Activated naive CD4-positive, alpha-beta T cell treated with anti-CD3 and anti-CD28 coated beads, Interleukin-2, amount 10 ng/mL, durations not matched to agents 5 hours and 36 hours (primary cell): ENCODE data around the gene CAPN12. TPM values are rescaled to one million over a fixed set of nuclear protein-coding genes. Genes with fewer than 3 reads are reported as not detected.

Source experiments
- total RNA-seq, 2 experiments: library from RNA; stranded (reverse); gene quantifications; one replicate each; pipeline ENCODE4 v1.2.3, GENCODE V29; 2021

CAPN12 gene, protein sequence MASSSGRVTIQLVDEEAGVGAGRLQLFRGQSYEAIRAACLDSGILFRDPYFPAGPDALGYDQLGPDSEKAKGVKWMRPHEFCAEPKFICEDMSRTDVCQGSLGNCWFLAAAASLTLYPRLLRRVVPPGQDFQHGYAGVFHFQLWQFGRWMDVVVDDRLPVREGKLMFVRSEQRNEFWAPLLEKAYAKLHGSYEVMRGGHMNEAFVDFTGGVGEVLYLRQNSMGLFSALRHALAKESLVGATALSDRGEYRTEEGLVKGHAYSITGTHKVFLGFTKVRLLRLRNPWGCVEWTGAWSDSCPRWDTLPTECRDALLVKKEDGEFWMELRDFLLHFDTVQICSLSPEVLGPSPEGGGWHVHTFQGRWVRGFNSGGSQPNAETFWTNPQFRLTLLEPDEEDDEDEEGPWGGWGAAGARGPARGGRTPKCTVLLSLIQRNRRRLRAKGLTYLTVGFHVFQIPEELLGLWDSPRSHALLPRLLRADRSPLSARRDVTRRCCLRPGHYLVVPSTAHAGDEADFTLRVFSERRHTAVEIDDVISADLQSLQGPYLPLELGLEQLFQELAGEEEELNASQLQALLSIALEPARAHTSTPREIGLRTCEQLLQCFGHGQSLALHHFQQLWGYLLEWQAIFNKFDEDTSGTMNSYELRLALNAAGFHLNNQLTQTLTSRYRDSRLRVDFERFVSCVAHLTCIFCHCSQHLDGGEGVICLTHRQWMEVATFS
- total RNA-seq = 10 to 100 TPM; 10.2 to 10.3 TPM

DNA sequence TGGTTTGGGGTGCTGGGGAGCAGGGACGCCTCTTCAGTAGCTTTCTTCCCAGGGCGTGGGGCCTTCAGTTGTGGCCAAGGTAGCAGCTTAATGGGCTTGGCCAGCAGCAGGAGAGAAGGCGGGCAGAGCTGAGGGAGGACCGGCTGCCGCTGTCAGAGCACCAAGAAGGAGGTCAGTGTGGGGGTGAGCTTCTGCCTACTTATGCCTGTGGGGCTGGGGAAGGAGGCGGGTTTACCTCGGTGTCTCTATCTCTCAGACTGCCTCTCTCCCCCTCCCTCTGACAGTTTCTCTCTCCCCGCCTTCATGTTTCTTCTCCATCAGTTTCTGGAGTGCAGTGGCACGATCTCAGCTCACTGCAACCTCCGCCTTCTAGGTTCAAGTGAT is at the start of gene CAPN12:
Gene CAPN12 (minus strand): TSS at position 177 of the 384 bp plus-strand sequence. CDS start 309 bp downstream, outside the sequence.

DNA sequence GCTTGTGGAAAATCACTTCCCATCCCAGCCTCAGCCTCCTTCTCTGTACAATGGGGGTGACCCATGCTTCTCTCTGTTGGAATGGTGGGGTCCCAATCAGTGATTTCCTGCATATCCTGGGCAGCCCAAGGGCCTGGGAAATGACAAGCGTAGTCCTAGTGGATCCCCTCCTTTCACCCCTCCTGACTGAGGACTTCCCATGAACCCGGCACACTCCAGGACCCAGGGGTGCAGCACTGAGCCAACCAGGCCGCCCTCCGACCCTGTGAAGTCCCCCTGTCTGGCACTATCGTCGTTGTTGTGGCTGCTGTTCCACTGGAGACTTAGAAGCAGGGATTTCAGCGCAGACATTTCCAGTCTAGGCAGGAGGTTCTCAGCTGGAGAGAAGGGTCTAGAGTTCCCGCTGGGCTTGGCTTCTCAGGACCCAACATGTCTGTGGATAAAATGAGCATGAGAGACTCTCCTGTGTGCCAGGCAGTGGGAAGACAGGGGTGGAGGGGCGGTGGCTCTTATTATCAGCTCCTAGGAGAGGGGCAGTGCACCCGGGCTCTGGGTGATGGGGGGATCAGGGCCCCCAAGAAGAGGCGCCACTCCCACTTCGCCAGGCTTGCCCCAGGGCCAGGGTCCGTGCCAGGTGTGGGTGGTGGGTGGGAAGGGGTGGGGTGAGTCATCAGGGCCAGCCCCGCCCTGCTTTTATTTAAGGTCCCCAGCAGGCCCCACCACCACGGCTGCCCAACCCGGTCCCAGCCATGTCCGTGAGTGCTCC is 44.4 kb upstream of the CAPN12 start, which contains the start of gene LGALS7B:
Gene LGALS7B (plus strand): TSS at position 723 of the 766 bp plus-strand sequence. CDS start 27 bp downstream, at position 750.

DNA sequence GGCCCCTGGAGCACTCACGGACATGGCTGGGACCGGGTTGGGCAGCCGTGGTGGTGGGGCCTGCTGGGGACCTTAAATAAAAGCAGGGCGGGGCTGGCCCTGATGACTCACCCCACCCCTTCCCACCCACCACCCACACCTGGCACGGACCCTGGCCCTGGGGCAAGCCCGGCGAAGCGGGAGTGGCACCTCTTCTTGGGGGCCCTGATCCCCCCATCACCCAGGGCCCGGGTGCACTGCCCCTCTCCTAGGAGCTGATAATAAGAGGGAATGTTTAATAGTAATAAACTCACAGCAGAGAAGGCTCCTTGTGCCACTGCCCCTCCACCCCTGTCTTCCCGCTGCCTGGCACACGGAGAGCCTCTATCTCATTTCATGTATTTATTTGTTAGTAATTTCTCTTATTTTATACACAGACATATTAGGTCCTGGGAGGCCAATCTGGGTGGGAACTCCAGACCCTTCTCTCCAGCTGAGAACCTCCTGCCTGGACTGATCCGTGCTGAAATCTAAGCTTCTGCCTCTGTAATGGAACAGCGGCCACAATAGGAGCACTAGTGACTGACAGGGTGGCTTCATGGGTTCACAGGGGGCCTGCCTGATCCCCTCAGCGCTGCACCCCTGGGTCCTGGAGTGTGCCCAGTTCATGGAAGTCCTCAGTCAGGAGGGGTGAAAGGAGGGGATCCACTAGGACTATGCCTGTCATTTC is 29.3 kb upstream of the CAPN12 start, which contains the start of gene LGALS7:
Gene LGALS7 (minus strand): TSS at position 49 of the 709 bp plus-strand sequence. CDS start 25 bp downstream, at position 24.

Other genes starting within 250 kb of the CAPN12 start
- gene MAP4K1, start 126.5 kb downstream of the CAPN12 start, total RNA-seq = 100 to 1,000 TPM; 273 to 278 TPM
- 100 to 1,000 TPM; 379 to 392 TPM for gene EIF3K, start 125.3 kb downstream of the CAPN12 start, total RNA-seq
- 100 to 1,000 TPM; 316 to 318 TPM for gene ACTN4, start 96.8 kb downstream of the CAPN12 start, total RNA-seq
- not detected for gene LGALS7, start 29.0 kb upstream of the CAPN12 start, total RNA-seq
- gene LGALS7B, start 44.7 kb upstream of the CAPN12 start, total RNA-seq = not detected
- gene LGALS4, start 68.5 kb upstream of the CAPN12 start, total RNA-seq = 1 to 10 TPM; 1.6 to 2.2 TPM
- gene ECH1, start 87.3 kb upstream of the CAPN12 start, total RNA-seq = 100 to 1,000 TPM; 146 to 156 TPM
- 100 to 1,000 TPM; 430 to 450 TPM for gene HNRNPL, start 105.5 kb upstream of the CAPN12 start, total RNA-seq
- 10 to 100 TPM; 56.6 to 64.4 TPM for gene RINL, start 133.8 kb upstream of the CAPN12 start, total RNA-seq
- 10 to 100 TPM; 44.2 to 47.9 TPM for gene SIRT2, start 155.1 kb upstream of the CAPN12 start, total RNA-seq
- gene NFKBIB, start 155.5 kb upstream of the CAPN12 start, total RNA-seq = 10 to 100 TPM; 25.2 to 27.5 TPM
- under 1 TPM; 0.43 to 0.83 TPM for gene CCER2, start 167.7 kb upstream of the CAPN12 start, total RNA-seq
- 10 to 100 TPM; 31.1 to 31.7 TPM for gene SARS2, start 186.3 kb upstream of the CAPN12 start, total RNA-seq
- 10 to 100 TPM; 41.9 to 42.3 TPM for gene MRPS12, start 186.5 kb upstream of the CAPN12 start, total RNA-seq
- not detected for gene FBXO17, start 231.3 kb upstream of the CAPN12 start, total RNA-seq